Adrenal gland (tissue), 5 donors: ENCODE results near the gene CDH12.

Experiments used
- POLR2A ChIP-seq, 2 donors: fragments of 450-650 bp; IDR thresholded peaks; one replicate each; pipeline ENCODE4 v1.6.1; 2017; ENCODE audit warnings: antibody characterized with exemption in 2 of 2, mild to moderate bottlenecking in 2 of 2, moderate library complexity in 1 of 2
- TF ChIP-seq, protein P1 (sequence below), 6 experiments: fragments of 450-650 bp in 4 of 6; fragments of 200-600 bp in 2 of 6; sonication (generic) in 1 of 6; IDR thresholded peaks; 1 replicate in 5 of 6; 2 replicates in 1 of 6; pipeline versions ENCODE4 v1.5.1 to v1.8.0; 2016 to 2021; ENCODE audit warnings: antibody characterized with exemption in 6 of 6, mild to moderate bottlenecking in 2 of 6, moderate library complexity in 1 of 6
- donor health status: DM: no; HTN: no; CAD: no.

DNA sequence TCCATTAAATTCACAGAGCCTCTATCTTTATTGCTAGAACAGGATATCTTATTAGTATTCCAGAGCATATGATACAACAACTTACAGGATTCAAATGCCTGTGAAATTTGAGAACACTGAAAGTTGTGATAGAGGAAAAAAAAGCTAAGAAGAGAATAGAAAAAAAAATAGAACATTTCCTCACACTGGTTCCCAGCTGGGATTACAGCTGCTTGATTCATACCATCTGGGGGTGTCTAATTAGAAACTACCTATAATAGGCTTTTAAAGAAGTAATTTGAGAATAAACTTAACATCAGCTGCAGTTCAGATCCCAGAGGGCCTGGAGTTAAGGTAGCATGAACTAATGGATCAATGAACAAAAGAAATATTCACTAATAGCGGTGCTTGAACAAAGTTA is 922.0 kb downstream of the CDH12 start:
- TF ChIP-seq POLR2A (IDR thresholded peaks at IDR 0.05), result no peak
- TF ChIP-seq, protein P1, sequence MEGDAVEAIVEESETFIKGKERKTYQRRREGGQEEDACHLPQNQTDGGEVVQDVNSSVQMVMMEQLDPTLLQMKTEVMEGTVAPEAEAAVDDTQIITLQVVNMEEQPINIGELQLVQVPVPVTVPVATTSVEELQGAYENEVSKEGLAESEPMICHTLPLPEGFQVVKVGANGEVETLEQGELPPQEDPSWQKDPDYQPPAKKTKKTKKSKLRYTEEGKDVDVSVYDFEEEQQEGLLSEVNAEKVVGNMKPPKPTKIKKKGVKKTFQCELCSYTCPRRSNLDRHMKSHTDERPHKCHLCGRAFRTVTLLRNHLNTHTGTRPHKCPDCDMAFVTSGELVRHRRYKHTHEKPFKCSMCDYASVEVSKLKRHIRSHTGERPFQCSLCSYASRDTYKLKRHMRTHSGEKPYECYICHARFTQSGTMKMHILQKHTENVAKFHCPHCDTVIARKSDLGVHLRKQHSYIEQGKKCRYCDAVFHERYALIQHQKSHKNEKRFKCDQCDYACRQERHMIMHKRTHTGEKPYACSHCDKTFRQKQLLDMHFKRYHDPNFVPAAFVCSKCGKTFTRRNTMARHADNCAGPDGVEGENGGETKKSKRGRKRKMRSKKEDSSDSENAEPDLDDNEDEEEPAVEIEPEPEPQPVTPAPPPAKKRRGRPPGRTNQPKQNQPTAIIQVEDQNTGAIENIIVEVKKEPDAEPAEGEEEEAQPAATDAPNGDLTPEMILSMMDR (IDR thresholded peaks at IDR 0.05), result no peak
